ENCODE measurements around the gene TM2D1.
"Not testable (repeated sequence)": the region's sequence is repeated elsewhere in the genome, so short reads cannot be mapped to it uniquely, and the experiment has no call there.

The TM2D1 gene

DNA sequence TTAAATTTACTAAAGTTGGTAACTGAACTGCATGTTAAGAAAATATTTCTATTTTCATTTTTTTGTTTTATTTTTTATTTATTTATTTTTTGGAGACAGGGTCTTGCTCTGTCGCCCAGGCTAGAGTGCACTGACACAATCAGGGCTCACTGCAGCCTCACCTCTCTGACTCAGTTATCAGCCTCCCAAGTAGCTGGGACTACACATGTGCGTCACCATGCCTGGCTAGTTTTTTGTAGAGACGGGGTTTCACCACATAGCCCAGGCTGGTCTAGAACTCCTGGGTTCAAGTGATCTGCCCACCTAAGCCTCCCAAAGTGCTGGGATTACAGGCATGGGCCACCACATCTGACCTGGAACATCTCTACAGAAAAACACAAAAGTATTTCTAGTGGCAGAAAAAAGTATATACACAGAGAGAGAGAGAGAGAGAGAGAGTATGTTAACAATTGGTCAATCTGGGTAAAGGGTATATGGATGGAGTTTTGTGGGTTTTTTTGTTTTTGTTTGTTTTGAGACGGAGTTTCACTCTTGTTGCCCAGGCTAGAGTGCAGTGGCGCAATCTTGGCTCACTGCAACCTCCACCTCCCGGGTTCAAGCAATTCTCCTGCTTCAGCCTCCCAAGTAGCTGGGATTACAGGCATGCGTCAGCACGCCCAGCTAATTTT lies 5.8 kb downstream of the TM2D1 start:
- not testable (repeated sequence) for DNase-seq (ENCODE audit: low read depth)

DNA sequence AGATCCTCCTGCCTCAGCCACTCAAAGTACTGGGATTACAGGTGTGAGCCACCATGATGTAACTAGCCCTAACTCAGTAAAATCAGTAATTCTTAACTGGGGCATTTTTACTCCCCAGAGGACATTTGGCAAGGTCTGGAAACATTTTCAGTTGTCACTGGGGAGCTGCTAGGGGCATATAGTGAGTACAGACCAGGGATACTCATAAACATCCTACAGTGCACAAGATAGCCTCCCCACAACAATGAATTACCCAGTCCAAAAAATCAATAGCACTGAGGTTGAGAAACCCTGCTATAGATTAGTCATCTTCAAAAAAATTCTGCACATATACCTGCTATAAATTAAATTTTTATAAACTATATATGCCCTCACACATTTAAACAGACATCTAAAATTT lies 13.0 kb downstream of the TM2D1 start:
- no peak for DNase-seq (ENCODE audit: low read depth)

DNA sequence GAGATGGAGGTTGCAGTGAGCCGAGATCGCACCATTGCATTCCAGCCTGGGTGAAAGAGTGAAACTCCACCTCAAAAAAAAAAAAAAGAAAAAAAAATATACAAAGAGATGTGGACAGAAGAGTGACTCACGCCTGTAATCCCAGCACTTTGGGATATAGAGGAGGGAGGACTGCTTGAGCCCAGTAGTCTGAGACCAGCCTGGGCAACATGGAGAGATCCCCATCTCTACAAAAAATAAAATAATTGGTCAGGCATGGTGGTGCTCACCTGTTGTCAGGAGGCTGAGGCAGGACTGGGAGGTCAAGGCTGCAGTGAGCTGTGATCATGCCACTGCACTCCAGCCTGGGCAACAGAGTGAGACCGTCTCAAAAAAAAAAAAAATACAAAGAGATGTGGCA lies 13.7 kb downstream of the TM2D1 start:
- DNase-seq (ENCODE audit: low read depth), result peak; percentile 58

- no peak for DNase-seq (ENCODE audit: low read depth)
These were observed 15.0 kb downstream of the TM2D1 start for GRCh38 chr1:61709908-61710289.

- no peak for DNase-seq (ENCODE audit: low read depth)
These were observed 15.7 kb downstream of the TM2D1 start for GRCh38 chr1:61708953-61709907.

- DNase-seq (ENCODE audit: low read depth), result no peak
These were observed 24.8 kb downstream of the TM2D1 start for GRCh38 chr1:61699911-61700851.

GRCh38 chr1:61692155-61692800 lies 32.7 kb downstream of the TM2D1 start:
- DNase-seq (ENCODE audit: low read depth), result peak; percentile 53

DNA sequence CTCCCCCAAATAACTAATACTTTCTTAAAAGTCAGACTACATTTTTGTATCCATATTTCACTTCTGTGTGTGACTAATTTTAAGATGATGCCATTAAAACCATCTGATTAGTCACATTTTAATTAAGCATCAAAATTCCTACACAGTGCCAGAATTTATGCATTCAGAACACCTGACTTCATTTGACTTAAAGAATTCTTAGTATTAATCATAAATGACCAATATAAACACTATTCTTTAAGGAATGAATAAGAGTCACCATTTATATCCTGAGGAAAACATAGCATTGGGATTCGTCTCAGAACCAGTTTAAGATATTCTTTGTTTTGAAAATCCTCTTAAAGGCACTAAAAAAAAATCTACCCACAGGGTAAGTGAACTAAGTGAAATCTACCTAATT lies 37.0 kb downstream of the TM2D1 start:
- DNase-seq (ENCODE audit: low read depth), result no peak

DNA sequence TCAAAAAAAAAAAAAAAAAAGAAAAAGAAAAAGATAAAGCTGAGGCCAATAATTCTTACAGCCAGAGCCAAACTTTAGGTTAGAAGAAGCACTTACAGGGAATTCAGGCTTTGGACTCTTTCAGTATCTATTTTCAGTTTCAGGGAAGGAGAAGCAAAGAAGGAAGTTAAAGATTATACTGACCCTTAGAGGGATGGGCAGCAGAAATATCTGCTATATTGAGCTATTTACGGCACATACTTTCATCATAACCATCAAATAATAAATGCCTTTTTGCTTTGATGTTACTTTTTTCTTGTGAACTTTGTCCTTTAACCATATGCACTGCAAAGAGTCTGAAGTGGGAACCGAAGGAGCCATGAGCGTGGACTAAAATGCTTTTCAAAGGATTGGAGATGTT lies 42.0 kb downstream of the TM2D1 start:
- DNase-seq (ENCODE audit: low read depth), result no peak

DNA sequence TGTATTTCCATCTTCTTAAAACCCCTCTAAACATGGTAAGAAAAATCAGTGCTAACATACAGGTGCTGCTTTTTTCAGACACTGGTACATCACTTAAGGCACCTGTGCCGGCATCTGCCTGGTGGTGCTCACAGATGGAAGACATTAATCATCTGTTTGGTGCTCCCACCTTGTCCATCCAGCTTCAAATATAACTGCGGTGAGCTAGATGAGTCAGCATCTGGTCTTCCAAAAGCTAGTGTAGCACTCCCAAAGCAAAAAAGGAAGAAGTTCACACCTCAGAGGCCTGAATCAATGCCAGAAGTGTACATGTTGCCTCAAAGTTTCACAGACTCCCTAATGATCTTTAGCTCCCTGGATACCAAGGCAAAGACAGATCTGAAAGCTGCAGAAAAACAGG lies 44.4 kb downstream of the TM2D1 start:
- DNase-seq (ENCODE audit: low read depth), result no peak

DNA sequence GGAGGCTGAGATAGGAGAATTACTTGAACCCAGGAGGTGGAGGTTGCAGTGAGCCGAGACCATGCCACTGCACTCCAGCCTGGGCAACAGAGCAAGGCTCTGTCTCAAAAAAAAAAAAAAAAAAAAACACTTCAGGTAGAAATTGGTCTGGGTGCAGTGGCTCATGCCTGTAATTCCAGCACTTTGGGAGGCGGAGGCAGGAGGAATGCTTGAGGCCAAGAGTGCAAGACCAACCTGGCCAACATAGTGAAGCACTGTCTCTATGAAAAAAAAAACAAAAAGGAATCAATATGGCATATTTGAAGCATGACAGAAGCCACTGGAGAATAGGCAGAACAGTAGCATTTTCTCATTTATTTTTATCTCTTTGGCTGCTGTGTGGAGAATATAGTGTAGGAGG lies 48.1 kb downstream of the TM2D1 start:
- DNase-seq (ENCODE audit: low read depth), result not testable (repeated sequence)

DNA sequence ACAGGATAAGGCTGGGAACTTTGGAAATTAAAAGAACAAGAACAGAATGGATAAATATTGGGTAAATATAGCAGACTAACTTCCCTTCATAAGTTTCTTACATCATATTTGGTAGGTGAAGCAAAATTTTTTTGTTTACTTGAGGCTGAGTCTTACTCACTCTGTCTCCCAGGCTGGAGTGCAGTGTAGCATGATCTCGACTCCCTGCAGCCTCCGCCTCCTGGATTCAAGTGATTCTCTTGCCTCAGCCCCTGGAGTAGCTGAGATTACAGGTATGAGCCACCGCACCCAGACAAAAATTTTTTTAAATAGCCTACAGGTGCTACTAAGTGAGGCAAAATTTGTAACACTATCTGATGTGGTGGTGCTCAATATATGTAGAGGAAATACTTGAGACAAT lies 50.7 kb downstream of the TM2D1 start:
- peak; percentile 15 for DNase-seq (ENCODE audit: low read depth)

GRCh38 chr1:61672376-61672775 lies 52.6 kb downstream of the TM2D1 start:
- no peak for DNase-seq (ENCODE audit: low read depth)

DNA sequence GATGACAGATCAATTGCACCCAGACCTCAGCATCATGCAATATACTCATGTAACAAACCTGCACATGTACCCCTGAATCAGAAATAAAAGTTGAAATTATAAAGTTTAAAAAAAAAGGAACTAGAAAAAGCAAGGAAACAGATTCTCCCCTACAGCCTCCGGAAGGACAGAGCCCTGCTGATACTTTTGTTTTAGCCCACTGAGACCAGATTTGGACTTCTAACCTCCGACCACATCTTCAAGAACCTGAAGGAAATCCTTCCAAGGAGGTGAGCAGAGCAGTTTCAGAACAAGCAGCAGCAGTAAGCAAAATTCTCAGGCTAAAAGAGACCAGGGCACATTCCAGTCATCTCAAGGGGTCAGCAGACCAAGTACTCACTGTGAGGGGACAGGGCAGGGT lies 54.5 kb downstream of the TM2D1 start:
- no peak for DNase-seq (ENCODE audit: low read depth)

GRCh38 chr1:61670016-61670415 lies 54.9 kb downstream of the TM2D1 start:
- peak; percentile 33 for DNase-seq (ENCODE audit: low read depth)

DNA sequence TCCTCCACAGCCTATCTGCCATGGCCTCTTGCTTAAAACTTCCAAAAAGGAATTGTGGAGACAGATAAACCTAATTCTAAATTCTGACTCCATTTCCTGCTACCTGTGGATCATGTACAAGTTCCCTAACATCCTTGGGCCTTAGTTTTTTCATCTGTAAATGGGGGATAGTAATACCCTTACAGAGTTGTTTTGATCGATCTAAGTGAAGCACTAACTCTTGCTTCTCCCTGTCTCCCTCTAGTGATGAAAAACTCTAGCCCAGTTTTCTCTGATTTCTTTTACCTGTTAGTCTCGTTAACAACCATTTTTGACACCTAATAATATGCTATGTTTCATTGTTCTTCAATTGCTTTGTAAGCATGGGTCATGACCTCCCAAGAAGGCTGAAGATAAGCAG lies 65.9 kb downstream of the TM2D1 start:
- DNase-seq (ENCODE audit: low read depth), result no peak

GRCh38 chr1:61655453-61655852 lies 69.5 kb downstream of the TM2D1 start:
- no peak for DNase-seq (ENCODE audit: low read depth)

DNA sequence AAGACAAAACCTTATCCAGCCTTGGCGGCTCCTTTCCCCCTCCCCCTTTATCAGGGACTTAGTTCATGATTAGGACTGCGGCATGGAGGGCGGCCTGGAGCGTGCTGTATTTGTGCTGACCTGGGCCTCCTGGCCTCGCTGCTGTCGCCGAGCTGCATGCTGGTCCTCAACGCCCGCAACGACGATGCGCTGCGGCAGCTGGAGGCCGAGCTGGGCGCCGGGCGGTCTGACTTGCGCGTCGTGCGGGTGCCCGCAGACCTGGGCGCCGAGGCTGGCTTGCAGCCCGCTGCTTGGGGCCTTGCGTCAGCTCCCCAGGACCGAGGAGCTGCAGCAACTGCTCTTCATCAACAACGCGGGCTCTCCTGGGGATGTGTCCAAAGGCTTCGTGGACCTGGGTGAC lies 70.9 kb downstream of the TM2D1 start:
- no peak for DNase-seq (ENCODE audit: low read depth)

GRCh38 chr1:61648983-61649742 lies 75.8 kb downstream of the TM2D1 start:
- DNase-seq (ENCODE audit: low read depth), result no peak

DNA sequence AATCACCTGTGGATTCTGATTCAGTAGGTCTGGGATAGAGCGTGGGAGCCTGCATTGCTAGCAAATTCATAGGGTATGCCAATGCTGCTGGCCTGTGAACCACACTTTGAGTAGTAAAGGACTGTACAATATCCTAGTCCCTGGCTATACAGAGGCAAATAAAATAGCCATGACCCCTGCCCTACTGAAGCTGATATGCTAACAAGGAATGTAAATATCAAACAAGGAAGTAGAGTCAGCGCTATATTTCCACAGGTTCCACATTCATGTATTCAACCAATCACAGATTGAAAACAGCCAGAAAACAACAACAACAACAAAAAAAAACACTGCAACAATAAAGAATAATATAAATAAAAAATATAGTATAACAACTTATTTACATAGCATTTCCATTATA lies 77.8 kb downstream of the TM2D1 start:
- no peak for DNase-seq (ENCODE audit: low read depth)

GRCh38 chr1:61645476-61645875 lies 79.5 kb downstream of the TM2D1 start:
- DNase-seq (ENCODE audit: low read depth), result no peak
